COR-L47 (cell line): ENCODE data around the gene RAB6B.

Source experiments
- DNase-seq: peaks from one replicate; lab custom pipeline; 2025; lab: John Stamatoyannopoulos, UW

Gene RAB6B

GRCh38 chr3:133880886-133881455 lies 14.7 kb downstream of the RAB6B start:
- no peak for DNase-seq

DNA sequence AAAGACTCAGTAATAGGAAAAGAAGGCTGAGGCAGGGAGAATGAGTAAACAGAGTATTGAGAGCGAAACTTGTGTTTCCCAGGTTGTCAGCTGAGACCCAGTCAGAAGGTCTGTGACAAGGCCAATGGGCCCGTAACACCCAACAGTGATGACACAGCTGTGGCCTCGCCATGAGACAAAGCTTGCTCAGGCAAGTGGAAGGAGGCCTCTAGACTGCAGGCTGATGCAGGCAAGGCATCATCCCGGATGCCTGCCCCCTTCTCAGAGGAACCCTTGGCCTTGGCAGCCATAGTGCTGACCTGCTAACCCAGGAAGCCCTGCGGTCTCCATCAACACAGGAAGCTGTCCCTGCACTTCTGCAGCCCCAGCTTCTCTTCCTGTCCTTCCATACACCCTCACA lies 15.4 kb downstream of the RAB6B start:
- no peak for DNase-seq

GRCh38 chr3:133878518-133878917 lies 17.2 kb downstream of the RAB6B start:
- no peak for DNase-seq

DNA sequence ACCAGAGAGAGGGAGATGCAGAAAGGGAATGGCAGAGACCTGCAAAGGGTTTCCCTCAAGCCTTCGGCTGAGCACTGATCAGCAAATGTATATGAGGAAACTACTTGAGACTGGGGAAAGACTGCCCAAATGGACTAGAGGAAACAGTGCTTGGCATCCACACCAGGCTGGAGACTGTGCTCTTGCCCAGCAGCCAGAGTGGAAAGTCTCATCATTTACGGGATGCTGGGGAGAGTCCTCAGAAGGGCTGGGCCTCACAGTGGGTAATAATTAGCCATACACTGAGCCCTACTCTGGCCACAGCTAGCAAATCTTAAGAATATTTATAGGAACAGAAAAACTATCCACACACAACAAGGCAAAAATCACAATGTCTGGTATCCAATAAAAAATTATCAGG lies 18.5 kb downstream of the RAB6B start:
- no peak for DNase-seq

GRCh38 chr3:133874761-133875438 lies 20.8 kb downstream of the RAB6B start:
- DNase-seq: no peak

DNA sequence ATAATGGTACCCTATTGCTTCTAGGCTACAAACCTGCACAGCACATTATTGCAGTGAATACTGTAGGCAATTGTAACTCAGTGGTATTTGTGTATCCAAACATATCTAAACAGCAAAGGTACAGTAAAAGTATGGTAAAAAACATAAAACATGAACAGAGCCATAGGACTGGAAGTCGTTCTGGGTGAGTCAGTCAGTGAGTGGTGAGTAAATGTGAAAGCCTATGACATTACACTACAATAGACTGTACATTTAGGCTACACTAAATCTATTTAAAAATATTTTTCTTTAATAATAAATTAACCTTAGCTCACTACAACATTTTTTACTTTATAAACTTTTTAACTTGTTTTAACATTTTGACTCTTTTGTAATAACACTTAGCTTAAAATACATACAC lies 21.3 kb downstream of the RAB6B start:
- no peak for DNase-seq

- no peak for DNase-seq
These were observed 22.9 kb downstream of the RAB6B start for GRCh38 chr3:133872781-133873180.

DNA sequence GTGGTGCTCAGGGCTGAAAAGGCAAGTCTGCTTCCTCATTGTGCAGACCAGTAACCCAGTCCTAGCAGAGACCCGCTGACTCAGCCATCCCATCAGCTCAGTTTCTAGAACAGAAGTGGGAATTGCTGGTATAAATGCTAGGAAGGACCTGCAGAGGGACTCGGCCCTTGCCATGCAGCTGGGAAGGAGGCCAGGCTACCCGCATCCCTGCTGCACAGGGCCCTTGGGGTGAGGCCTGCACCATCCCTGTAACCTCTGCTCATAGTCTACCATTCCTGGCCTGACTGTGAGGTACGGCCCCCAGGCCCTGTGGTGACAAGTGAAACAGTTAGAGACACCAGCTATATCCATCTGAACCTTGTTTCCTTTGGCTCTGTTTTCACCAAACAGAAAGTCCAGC lies 23.5 kb downstream of the RAB6B start:
- no peak for DNase-seq

DNA sequence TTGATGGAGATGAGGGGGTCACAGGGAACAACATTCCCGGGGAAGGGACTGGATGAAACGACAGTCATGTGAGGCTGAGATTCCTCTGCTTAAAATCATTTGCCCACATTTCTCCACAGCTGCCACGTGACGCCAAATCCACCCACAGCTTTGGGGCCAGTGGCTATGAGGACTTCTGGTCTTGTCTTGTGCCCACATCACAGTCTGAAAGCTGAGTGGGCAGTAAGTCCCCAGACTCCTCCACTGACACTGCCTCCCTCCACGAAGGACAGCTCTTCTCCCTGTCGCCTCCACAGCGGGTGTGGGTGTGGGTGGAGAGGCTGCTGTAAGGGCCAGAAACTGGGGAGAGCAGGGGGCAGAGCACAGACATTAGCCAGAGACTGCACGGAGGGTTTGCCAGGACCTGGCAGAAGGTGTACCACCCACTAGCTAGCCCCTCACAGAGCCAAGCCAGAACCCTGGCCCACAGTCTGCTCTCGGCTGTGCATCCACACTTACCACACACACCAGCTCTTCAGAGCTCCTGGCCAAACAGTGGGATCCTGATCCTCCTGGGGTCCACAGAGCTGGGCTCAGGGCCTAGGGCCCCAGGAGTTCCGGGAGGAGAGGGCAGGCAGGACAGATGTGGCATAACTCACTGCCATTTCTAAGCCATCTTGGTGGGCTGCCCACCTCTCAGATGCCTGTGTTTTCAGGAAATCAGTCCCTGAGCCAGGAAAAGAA lies 24.2 kb downstream of the RAB6B start:
- DNase-seq: no peak

- DNase-seq: no peak
These were observed 24.9 kb downstream of the RAB6B start for GRCh38 chr3:133870822-133871221.

DNA sequence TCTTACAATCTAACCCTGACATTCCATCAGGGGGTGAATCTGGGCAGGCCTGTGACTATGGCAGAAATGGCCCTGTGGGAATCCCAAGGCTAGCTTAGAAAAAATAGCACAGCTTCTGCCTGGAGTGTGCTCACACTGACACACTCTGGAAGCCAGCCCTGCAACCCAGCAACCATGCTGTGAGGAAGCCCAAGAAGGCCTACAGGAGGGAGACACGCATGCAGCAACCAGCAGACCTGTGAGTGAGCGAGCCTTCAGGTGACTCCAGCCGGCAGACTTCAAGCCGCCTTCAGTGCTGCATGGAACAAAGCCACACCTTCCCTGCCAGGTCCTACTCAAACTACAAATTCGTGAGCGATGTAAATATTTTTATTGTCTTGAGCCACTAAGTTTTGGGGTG lies 26.1 kb downstream of the RAB6B start:
- no peak for DNase-seq

- DNase-seq: no peak
These were observed 26.8 kb downstream of the RAB6B start for GRCh38 chr3:133868758-133869475.

GRCh38 chr3:133868186-133868585 lies 27.5 kb downstream of the RAB6B start:
- peak; percentile 38 for DNase-seq

- no peak for DNase-seq
These were observed 29.5 kb downstream of the RAB6B start for GRCh38 chr3:133866141-133866540.

- DNase-seq: peak; percentile 10
These were observed 30.4 kb downstream of the RAB6B start for GRCh38 chr3:133865136-133865855.

DNA sequence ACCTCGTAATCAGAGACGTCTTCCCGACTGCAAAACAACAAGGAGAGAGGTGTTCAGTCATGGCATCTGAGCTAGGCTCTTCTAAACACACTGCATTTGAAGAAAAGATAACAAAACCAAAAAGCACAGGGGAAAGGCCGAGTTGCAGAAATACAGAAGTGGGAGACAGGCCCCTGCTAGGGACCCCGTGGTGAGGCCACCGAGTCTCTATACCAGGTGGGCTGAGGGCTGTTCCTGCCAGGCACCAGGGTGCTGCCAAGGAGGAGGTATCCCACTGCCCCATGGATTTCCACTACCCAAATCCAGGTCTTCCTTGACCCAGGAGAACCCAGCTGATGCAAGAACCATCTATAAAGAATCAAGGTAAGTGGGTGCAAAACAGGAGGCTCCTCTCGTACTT lies 31.1 kb downstream of the RAB6B start:
- DNase-seq: no peak

DNA sequence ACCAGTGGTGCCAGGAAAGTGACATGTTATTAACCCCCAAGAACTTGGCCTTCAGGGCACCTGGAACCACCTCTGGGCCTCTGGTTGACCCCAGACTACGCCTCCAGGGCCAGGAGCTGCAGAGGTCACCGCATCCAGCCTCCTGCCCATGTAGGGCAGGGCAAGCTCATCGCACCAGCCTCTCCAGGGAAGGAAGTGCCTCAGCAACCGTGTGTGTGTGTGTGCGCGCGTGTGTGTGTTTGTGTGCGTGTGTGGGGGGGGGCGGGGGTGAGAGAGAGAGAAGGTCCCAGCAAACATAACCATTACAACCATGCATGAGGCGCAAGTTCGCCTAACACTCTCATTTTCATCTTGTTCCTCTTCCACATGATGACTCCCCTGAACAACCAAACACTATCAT lies 31.8 kb downstream of the RAB6B start:
- no peak for DNase-seq

GRCh38 chr3:133862161-133862560 lies 33.5 kb downstream of the RAB6B start:
- DNase-seq: no peak

- DNase-seq: no peak
These were observed 35.2 kb downstream of the RAB6B start for GRCh38 chr3:133860519-133860918.

GRCh38 chr3:133859381-133860234 lies 36.1 kb downstream of the RAB6B start:
- no peak for DNase-seq

DNA sequence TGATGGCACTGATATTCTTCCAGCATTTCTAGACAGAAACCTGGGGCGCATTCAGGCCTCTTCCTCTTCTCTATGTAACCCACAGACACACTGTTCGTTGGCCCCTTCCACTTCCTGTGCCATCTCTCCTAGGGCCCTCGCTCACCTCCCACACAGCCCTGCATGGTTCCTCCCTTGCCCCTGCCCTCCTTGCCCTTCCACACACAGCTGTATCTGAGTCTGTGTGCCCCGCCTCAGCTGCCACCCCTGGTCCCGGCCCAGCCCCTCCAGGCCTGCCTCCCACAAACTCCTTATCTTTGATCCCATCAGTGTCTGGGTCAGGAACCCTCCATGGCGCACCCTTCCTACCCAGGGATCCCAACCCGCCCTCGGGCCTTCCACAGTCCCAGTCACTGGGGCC lies 37.9 kb downstream of the RAB6B start:
- DNase-seq: no peak
